Tibial nerve (tissue), 4 donors: ENCODE results near the gene MRPL20. TPM values are rescaled to one million over a fixed set of nuclear protein-coding genes. Genes with fewer than 3 reads are reported as not detected.

Source experiments
- DNase-seq, 2 donors: peaks; one replicate each; pipeline ENCODE4 v3.0.0-alpha.2; 2019; ENCODE audit warnings: low spot score in 2 of 2
- H3K27ac ChIP-seq, 4 donors: fragments of 200-600 bp; sonication (generic) in 3 of 4; one replicate each; pipeline ENCODE4 v1.5.1; 2017 to 2019; ENCODE audit warnings: mild to moderate bottlenecking in 1 of 4
- H3K27me3 ChIP-seq, 2 donors: fragments of 200-600 bp; sonication (generic) in 1 of 2; one replicate each; pipeline versions ENCODE4 v1.5.1 to v1.6.0; 2017 to 2019
- H3K36me3 ChIP-seq, 3 donors: fragments of 200-600 bp; sonication (generic); one replicate each; pipeline ENCODE4 v1.5.1; 2018 to 2019
- H3K4me1 ChIP-seq, 4 donors: fragments of 200-600 bp; sonication (generic) in 3 of 4; one replicate each; pipeline ENCODE4 v1.5.1; 2017 to 2019
- H3K4me3 ChIP-seq, 4 donors: fragments of 200-600 bp; sonication (generic) in 3 of 4; one replicate each; pipeline ENCODE4 v1.5.1; 2017 to 2019; ENCODE audit warnings: mild to moderate bottlenecking in 1 of 4, moderate library complexity in 1 of 4
- H3K9me3 ChIP-seq, 4 donors: fragments of 200-600 bp; sonication (generic) in 3 of 4; one replicate each; pipeline ENCODE4 v1.5.1; 2017 to 2019
- EP300 ChIP-seq, 2 donors: sonication (generic); formaldehyde crosslinking; IDR thresholded peaks; one replicate each; pipeline ENCODE4 v1.6.1; 2017; ENCODE audit warnings: antibody characterized with exemption in 2 of 2, mild to moderate bottlenecking in 1 of 2
- POLR2A ChIP-seq, 2 donors: fragments of 450-650 bp; IDR thresholded peaks; one replicate each; pipeline ENCODE4 v1.6.1; 2017; ENCODE audit warnings: antibody characterized with exemption in 2 of 2, mild to moderate bottlenecking in 2 of 2, moderate library complexity in 2 of 2
- WGBS, 2 donors: methylation state at CpG; one replicate each; pipeline ENCODE4 v1.1.5; 2018; 5-methylcytosine and 5-hydroxymethylcytosine counted together
- total RNA-seq, 4 donors: library from RNA; depleted of rRNA; stranded (reverse); fragments of >200 nt; gene quantifications; one replicate each; pipeline ENCODE4 v1.1.0, GENCODE V29; 2016
- TF ChIP-seq, protein P1 (sequence below), 5 experiments: fragments of 200-600 bp in 3 of 5; fragments of 450-650 bp in 2 of 5; sonication (generic) in 3 of 5; IDR thresholded peaks; one replicate each; pipeline ENCODE4 v1.5.1; 2016 to 2019; ENCODE audit warnings: antibody characterized with exemption in 5 of 5, mild to moderate bottlenecking in 3 of 5, moderate library complexity in 2 of 5

The MRPL20 gene
- total RNA-seq, 4 donors from 2014 or later = 84.9 to 165 (median 139) TPM

DNA sequence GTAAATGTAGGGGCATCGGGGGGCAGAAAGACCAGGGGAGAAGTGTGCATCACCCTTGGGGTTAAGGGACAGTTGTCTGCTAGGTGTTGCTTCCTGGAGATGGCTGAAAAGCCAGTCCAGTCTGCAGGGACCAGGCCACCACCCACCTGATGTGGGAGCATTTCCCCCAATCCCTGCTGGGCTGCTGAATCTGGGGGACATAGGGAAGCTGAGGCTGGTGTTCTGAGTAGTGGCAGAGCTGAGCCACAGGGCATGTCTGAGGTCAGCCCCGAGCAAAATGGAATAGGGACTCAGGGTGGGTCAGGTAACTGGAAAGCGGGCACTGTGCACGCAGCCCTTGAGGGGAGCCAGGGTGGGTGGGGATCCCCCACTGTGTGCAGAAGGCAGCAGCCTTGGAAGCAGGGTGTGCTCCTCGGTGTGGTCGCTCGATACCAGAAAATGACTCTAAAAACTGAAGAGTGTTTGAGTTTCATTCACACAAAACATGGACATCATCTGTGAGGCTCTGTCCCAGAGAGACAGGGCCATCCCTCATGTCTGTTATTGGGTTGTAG, 5.6 kb downstream of the MRPL20 start:
- no peak overlapping the region for H3K27ac ChIP-seq
- no peaks in the 10 kb centered on the region for H3K27me3 ChIP-seq
- no peak for DNase-seq
- TF ChIP-seq, protein P1, sequence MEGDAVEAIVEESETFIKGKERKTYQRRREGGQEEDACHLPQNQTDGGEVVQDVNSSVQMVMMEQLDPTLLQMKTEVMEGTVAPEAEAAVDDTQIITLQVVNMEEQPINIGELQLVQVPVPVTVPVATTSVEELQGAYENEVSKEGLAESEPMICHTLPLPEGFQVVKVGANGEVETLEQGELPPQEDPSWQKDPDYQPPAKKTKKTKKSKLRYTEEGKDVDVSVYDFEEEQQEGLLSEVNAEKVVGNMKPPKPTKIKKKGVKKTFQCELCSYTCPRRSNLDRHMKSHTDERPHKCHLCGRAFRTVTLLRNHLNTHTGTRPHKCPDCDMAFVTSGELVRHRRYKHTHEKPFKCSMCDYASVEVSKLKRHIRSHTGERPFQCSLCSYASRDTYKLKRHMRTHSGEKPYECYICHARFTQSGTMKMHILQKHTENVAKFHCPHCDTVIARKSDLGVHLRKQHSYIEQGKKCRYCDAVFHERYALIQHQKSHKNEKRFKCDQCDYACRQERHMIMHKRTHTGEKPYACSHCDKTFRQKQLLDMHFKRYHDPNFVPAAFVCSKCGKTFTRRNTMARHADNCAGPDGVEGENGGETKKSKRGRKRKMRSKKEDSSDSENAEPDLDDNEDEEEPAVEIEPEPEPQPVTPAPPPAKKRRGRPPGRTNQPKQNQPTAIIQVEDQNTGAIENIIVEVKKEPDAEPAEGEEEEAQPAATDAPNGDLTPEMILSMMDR (IDR thresholded peaks at IDR 0.05) = no peak
- no peak for TF ChIP-seq POLR2A (IDR thresholded peaks at IDR 0.05)
- no peak for TF ChIP-seq EP300 (IDR thresholded peaks at IDR 0.05)
- H3K9me3 ChIP-seq = no peaks in the 10 kb centered on the region
- no peak overlapping the region for H3K4me3 ChIP-seq
- peaks cover 0 to 77% (median 10%) of the 10 kb centered on the region in 3 donors for H3K36me3 ChIP-seq
- 82 to 87% methylated on average over 7 of the region's 7 CpGs for WGBS, 2 donors
- peaks cover 4 to 79% (median 32%) of the 10 kb centered on the region in 4 donors for H3K4me1 ChIP-seq

DNA sequence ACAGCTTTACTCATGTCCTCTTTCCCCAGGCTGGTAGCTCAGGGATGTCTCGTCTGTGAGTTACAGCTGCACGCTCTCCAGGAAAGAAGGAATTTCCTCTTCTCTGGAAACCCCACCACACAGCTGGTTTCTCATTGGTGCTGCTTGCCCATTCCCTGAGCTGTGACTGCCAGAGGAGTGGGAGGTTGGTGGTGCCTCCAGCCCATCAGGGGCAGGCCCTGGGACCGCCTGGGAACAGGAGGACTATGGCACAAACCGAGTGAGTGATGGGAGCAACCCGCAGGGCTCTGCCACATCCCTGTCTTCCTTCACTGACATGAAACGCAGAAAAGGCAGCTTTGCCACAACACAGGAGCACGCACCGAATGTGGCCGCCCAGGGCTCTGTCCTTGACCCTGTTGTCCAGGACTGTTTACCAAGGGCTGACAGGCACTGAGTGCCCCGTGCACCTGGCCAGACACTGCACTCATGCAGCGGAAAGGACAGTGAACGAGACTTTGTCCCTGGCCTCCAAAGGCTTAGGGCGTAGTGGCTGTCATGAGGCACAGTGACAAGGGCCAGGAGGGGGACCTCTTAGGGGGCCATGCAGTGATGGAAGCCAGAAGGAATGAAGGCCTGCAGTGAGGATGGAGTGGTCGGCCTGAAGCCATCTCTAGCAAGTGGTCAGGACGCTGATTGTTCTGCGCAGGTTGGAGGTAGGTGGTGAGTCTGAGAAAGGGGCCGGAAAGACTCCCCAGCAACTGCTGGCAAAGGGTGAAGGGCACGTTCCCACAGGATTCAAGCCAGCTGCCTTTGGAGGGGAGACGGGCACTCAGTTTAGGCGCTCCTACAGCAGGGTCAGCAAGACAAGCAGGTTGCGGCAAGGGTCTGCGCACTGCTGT, 6.3 kb downstream of the MRPL20 start:
- no peak for DNase-seq
- no peak for TF ChIP-seq POLR2A (IDR thresholded peaks at IDR 0.05)
- TF ChIP-seq, protein P1 (IDR thresholded peaks at IDR 0.05) = no peak
- TF ChIP-seq EP300 (IDR thresholded peaks at IDR 0.05) = no peak
- Histone ChIP-seq H3K4me3 (peak overlapping the region in 1 of 4 donors; percentile 96), H3K27ac (peak overlapping the region in 3 of 4 donors; percentile 69 to 93 (median 89)), H3K9me3 (no peaks in the 10 kb centered on the region), H3K4me1 (peaks cover 0 to 72% (median 25%) of the 10 kb centered on the region in 4 donors), H3K36me3 (peaks cover 0 to 81% (median 10%) of the 10 kb centered on the region in 3 donors), H3K27me3 (no peaks in the 10 kb centered on the region)
- WGBS, 2 donors = 78 to 83% methylated on average over 22 of the region's 22 CpGs

- WGBS, 2 donors = 9% methylated on average over 24 to 34 of the region's 34 CpGs
- H3K36me3 ChIP-seq = peaks cover 0 to 81% (median 13%) of the 10 kb centered on the region in 3 donors
- no peaks in the 10 kb centered on the region for H3K27me3 ChIP-seq
- peak overlapping the region; percentile 60 to 93 (median 79) for H3K27ac ChIP-seq
- no peaks in the 10 kb centered on the region for H3K9me3 ChIP-seq
- no peak for DNase-seq
- TF ChIP-seq, protein P1 (IDR thresholded peaks at IDR 0.05) = no peak
- TF ChIP-seq EP300 (IDR thresholded peaks at IDR 0.05) = no peak
- no peak for TF ChIP-seq POLR2A (IDR thresholded peaks at IDR 0.05)
- peak overlapping the region; percentile 79 to 98 (median 90) for H3K4me3 ChIP-seq
- H3K4me1 ChIP-seq = peaks cover 0 to 68% (median 20%) of the 10 kb centered on the region in 4 donors
Measured at GRCh38 chr1:1399872-1400575, 7.1 kb downstream of the MRPL20 start.

- Histone ChIP-seq H3K4me3 (peak within 1 kb of the TSS; percentile 79 to 98 (median 94)), H3K9me3 (no peaks in the 10 kb centered on the region), H3K27ac (peak within 1 kb of the TSS; percentile 60 to 93 (median 86)), H3K36me3 (peaks cover 0 to 81% (median 19%) of the 10 kb centered on the region in 3 donors), H3K27me3 (no peaks in the 10 kb centered on the region), H3K4me1 (peaks cover 0 to 61% (median 18%) of the 10 kb centered on the region in 4 donors)
- 0 to 1% methylated on average over 48 to 84 of the region's 86 CpGs for WGBS, 2 donors
- peak; percentile 92 to 96 for DNase-seq
- TF ChIP-seq EP300 (IDR thresholded peaks at IDR 0.05) (peak; percentile 58 to 89), POLR2A (IDR thresholded peaks at IDR 0.05) (peak in 1 of 2 donors; percentile 60)
- TF ChIP-seq, protein P1 (IDR thresholded peaks at IDR 0.05) = peak; percentile 55 to 93 (median 72)
Measured at GRCh38 chr1:1399187-1399871, 7.8 kb downstream of the MRPL20 start, which contains the start of gene CCNL2. Gene CCNL2, minus strand, starts transcription at chr1:1399335. Its CDS starts 29 bp downstream, at chr1:1399306.
